GM11168 (cell line): ENCODE data around the gene SYNE1.
"Not testable (repeated sequence)": the region's sequence is repeated elsewhere in the genome, so short reads cannot be mapped to it uniquely, and the experiment has no call there.

ENCODE experiments used
- in situ Hi-C: fragments of 300-500 bp; cut with MboI; formaldehyde crosslinking; loops from one replicate; pipeline ENCODE4 v1.12.0; 2022; ENCODE audit warnings: low sequenced_read_pairs; ENCODE audit not compliant: unreplicated experiment

Gene SYNE1

GRCh38 chr6:152571089-152571488 is 66.1 kb downstream of the SYNE1 start:
- in situ Hi-C loops = no loop called here

GRCh38 chr6:152566103-152566875 is 70.9 kb downstream of the SYNE1 start:
- in situ Hi-C loops = no loop called here

- in situ Hi-C loops = no loop called here
These were observed 74.0 kb downstream of the SYNE1 start for GRCh38 chr6:152563177-152563576.

DNA sequence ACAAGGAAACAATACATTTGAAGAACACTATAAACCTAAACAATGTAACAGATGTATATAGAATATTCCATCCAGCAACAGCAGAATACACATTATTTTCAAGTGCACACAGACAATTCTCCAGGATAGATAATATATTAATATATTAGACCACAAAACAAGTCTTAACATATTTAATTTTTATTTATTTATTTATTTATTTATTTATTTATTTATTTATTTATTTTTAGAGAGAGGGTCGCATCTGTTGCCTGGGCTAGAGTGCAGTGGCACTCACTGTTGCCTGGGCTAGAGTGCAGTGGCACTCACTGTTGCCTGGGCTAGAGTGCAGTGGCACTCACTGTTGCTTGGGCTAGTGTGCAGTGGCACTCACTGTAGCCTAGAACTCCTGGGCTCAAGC is 78.4 kb downstream of the SYNE1 start:
- in situ Hi-C loops = not testable (repeated sequence)

DNA sequence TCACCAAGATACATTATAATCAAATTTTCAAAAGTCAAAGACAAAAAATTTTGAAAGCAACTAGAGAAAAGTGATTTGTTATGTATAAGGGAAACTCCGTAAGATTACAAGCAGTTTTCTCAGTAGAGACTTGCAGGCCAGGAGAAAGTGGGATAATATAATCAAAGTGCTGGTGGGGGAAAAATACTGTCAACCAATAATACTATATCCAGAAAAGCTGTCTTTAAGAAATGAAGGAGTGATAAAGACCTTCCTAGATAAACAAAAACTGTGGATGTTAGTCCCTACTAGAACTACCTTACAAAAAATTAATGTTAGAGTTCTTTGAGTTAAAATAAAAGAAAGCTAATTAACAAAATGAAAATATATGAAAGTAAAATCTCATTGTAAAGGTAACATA is 79.7 kb downstream of the SYNE1 start:
- in situ Hi-C loops = no loop called here

GRCh38 chr6:152554851-152555250 is 82.3 kb downstream of the SYNE1 start:
- in situ Hi-C loops = no loop called here

DNA sequence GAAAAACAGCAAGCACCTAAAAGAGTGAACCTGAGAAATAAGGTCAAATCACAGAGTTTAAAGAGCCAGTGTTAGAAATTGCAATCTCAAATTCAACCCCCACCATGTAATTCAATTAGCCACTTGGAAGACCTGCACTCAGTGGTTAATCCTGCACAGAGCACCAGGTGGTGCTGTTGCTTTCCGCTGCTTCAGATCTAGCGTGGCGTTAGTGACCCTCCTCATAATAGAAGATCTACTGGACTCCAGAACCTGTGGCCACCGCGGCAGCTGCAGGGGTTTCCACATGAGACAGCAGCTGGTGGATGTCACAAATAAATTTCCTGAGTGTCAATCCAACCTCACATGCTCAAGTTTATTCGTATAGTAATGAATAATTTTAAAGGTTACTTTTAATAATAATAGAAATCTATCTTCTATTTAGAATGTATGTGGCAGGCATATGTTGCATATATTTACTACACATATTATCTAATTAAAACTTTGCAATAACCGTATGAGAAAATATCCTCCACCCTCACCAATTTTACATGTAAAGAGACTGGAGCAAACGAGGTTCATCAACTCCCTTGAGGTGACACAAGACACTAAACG is 84.4 kb downstream of the SYNE1 start:
- in situ Hi-C loops = no loop called here

- in situ Hi-C loops = no loop called here
These were observed 93.6 kb downstream of the SYNE1 start for GRCh38 chr6:152543519-152543918.

GRCh38 chr6:152540381-152540780 is 96.8 kb downstream of the SYNE1 start:
- in situ Hi-C loops = no loop called here

- in situ Hi-C loops = no loop called here
These were observed 102.6 kb downstream of the SYNE1 start for GRCh38 chr6:152534541-152534940.

GRCh38 chr6:152532556-152533422 is 104.4 kb downstream of the SYNE1 start:
- in situ Hi-C loops = no loop called here

- in situ Hi-C loops = no loop called here
These were observed 105.5 kb downstream of the SYNE1 start for GRCh38 chr6:152531659-152532058.

- in situ Hi-C loops = no loop called here
These were observed 107.8 kb downstream of the SYNE1 start for GRCh38 chr6:152529369-152529768.

DNA sequence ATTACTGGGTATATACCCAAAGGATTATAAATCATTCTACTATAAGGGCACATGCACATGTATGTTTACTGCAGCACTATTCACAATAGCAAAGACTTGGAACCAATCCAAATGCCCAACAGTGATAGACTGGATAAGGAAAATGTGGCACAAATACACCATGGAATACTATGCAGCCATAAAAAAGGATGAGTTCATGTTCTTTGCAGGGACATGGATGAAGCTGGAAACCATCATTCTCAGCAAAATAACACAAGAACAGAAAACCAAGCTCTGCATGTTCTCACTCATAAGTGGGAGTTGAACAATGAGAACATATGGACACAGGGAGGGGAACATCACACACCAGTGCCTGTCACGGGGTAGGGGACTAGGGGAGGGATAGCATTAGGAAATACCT is 123.0 kb downstream of the SYNE1 start:
- in situ Hi-C loops = not testable (repeated sequence)

- in situ Hi-C loops = no loop called here
These were observed 127.2 kb downstream of the SYNE1 start for GRCh38 chr6:152509916-152510315.

DNA sequence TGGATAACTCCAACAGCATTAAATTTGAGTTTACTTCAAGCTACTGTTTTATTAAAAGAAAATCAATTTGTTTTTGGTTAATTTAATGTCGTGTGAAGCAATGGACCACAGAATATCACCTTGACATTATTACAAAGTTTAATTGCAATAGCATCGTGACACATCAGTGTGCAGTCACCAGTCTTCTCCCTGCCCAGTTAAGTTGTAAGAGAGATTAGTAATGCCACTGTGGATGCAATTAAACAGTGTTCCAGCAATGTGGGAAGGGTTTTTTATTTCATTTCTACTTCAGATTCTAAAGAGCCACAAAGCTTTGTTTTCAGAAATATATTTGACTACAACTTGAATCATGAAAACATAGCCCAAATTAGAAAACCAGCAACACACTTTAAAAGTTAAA is 128.7 kb downstream of the SYNE1 start:
- in situ Hi-C loops = no loop called here

DNA sequence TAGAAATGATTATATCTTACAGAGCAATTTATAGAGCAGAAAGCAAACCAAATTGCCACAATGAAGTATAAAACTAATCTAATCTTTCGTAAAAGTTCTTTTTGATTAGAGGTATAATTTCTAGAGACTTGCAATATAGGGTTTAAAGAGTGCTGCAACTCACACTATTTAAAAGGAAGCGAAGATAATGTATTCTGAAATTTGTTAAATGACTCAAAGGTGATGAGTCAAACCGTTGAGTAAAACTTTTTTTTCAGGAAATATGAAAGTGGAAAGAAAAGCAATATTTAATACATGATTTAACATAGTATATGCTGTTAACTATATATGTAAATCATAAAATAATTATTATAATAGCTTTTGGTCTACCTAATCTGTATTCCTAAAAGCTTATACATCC is 133.6 kb downstream of the SYNE1 start:
- in situ Hi-C loops = no loop called here

GRCh38 chr6:152502421-152503188 is 134.6 kb downstream of the SYNE1 start:
- in situ Hi-C loops = no loop called here

DNA sequence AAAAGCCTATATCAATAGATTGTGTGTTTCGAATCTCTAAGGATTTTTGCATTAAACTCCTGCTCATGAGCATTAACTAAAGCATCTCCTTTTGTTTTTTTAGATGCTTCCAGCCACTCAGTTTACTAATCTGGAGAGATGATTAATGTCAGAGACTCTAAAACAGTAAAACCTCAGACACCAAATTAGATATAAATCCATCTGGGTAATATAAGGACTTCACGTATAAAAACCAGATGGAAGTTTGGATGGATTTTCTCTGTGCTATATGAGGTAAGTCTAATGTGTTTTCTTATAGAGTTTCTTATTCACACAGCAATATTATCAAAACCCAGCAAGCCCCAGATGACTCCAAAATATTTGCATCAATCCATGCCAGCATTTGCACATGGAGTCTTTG is 137.2 kb downstream of the SYNE1 start:
- in situ Hi-C loops = no loop called here

GRCh38 chr6:152496731-152497130 is 140.4 kb downstream of the SYNE1 start:
- in situ Hi-C loops = no loop called here
